Loucy (cell line): ENCODE results near the gene DCST1.

Experiments used
- H2AFZ ChIP-seq: fragments of 200-600 bp; sonication (generic); 2 replicates; pipeline ENCODE4 v1.6.0; 2016; ENCODE audit warnings: antibody characterized with exemption, mild to moderate bottlenecking, low read length, moderate library complexity
- H3F3A ChIP-seq: fragments of 200-600 bp; 2 replicates; pipeline ENCODE4 v1.6.0; 2016; ENCODE audit warnings: antibody characterized with exemption, low read depth, mild to moderate bottlenecking
- H3K27me3 ChIP-seq: fragments of 200-600 bp; sonication (generic); 2 replicates; pipeline ENCODE4 v1.6.1; 2014; ENCODE audit warnings: low read length, mild to moderate bottlenecking; ENCODE audit not compliant: insufficient read depth, poor library complexity, severe bottlenecking
- H3K36me3 ChIP-seq: fragments of 200-600 bp; sonication (generic); 2 replicates; pipeline ENCODE4 v1.6.1; 2016; ENCODE audit warnings: low read length; ENCODE audit not compliant: insufficient read depth
- H3K4me1 ChIP-seq: fragments of 200-600 bp; sonication (generic); 2 replicates; pipeline ENCODE4 v1.5.1; 2014; ENCODE audit warnings: low read length, mild to moderate bottlenecking; ENCODE audit not compliant: insufficient read depth, poor library complexity, severe bottlenecking
- H3K4me2 ChIP-seq: fragments of 200-600 bp; sonication (generic); 2 replicates; pipeline ENCODE4 v1.6.0; 2014; ENCODE audit warnings: antibody characterized with exemption, low read length, low read depth, mild to moderate bottlenecking; ENCODE audit not compliant: poor library complexity, severe bottlenecking
- H3K4me3 ChIP-seq: fragments of 200-600 bp; sonication (generic); 2 replicates; pipeline ENCODE4 v1.5.1; 2014; ENCODE audit warnings: low read length, mild to moderate bottlenecking, mixed read lengths; ENCODE audit not compliant: poor library complexity, severe bottlenecking
- H3K79me2 ChIP-seq: fragments of 200-600 bp; sonication (generic); 2 replicates; pipeline ENCODE4 v1.6.1; 2014; ENCODE audit warnings: low read length; ENCODE audit not compliant: insufficient read depth
- H3K9ac ChIP-seq: fragments of 200-600 bp; sonication (generic); 2 replicates; pipeline ENCODE4 v1.6.0; 2014; ENCODE audit warnings: mild to moderate bottlenecking, low read depth, low read length, moderate library complexity; ENCODE audit not compliant: poor library complexity, severe bottlenecking
- H3K9me2 ChIP-seq: fragments of 200-600 bp; sonication (generic); replicated peaks from 2 replicates; pipeline ENCODE4 v1.6.1; 2016; ENCODE audit warnings: low read depth, low read length, mixed read lengths
- H3K9me3 ChIP-seq: fragments of 200-600 bp; sonication (generic); 2 replicates; pipeline ENCODE4 v1.6.1; 2014; ENCODE audit warnings: mild to moderate bottlenecking, antibody characterized with exemption, low read length, low read depth; ENCODE audit not compliant: insufficient read depth
- H4K20me1 ChIP-seq: fragments of 200-600 bp; sonication (generic); 2 replicates; pipeline ENCODE4 v1.6.0; 2014; ENCODE audit warnings: antibody characterized with exemption, low read length, mild to moderate bottlenecking; ENCODE audit not compliant: insufficient read depth, poor library complexity, severe bottlenecking
- CTCF ChIP-seq: fragments of 200-600 bp; sonication (generic); conservative IDR thresholded peaks from 2 replicates; pipeline ENCODE4 v1.5.1; 2014; ENCODE audit warnings: mild to moderate bottlenecking, antibody characterized with exemption, low read length
- EZH2phosphoT487 ChIP-seq: fragments of 200-600 bp; IDR thresholded peaks from 2 replicates; pipeline ENCODE4 v1.6.1; 2018; ENCODE audit warnings: antibody characterized with exemption, mild to moderate bottlenecking, moderate library complexity, borderline replicate concordance

Gene DCST1

GRCh38 chr1:155083865-155084721, 50.5 kb downstream of the DCST1 start:
- Histone ChIP-seq H3K4me1 (peaks cover 41% of the 10 kb centered on the region), H3K9me3 (no peaks in the 10 kb centered on the region), H3K79me2 (peaks cover 9% of the 10 kb centered on the region; the same call in 1 of the 2 replicates), H3K36me3 (no peaks in the 10 kb centered on the region), H3K9me2 (no peaks in the 10 kb centered on the region), H4K20me1 (peaks cover 5% of the 10 kb centered on the region), H3K4me3 (peak overlapping the region; percentile 82), H3K4me2 (peak overlapping the region; percentile 78), H3F3A (peaks cover 13% of the 10 kb centered on the region; the same call in 1 of the 2 replicates), H3K9ac (no peak overlapping the region), H3K27me3 (no peaks in the 10 kb centered on the region), H2AFZ (no peak overlapping the region)
- TF ChIP-seq CTCF (peak; percentile 57), EZH2phosphoT487 (no peak)

- H3K9ac ChIP-seq = peak overlapping the region; percentile 79
- H3K27me3 ChIP-seq = no peaks in the 10 kb centered on the region
- H3K4me2 ChIP-seq = peak overlapping the region; percentile 100
- TF ChIP-seq CTCF (peak; percentile 84), EZH2phosphoT487 (no peak)
- H3K9me2 ChIP-seq = no peaks in the 10 kb centered on the region
- H3K4me1 ChIP-seq = peaks cover 40% of the 10 kb centered on the region
- H4K20me1 ChIP-seq = peaks cover 5% of the 10 kb centered on the region
- peaks cover 13% of the 10 kb centered on the region; the same call in 1 of the 2 replicates for H3F3A ChIP-seq
- H3K9me3 ChIP-seq = no peaks in the 10 kb centered on the region
- H3K36me3 ChIP-seq = no peaks in the 10 kb centered on the region
- peaks cover 9% of the 10 kb centered on the region; the same call in 1 of the 2 replicates for H3K79me2 ChIP-seq
- H2AFZ ChIP-seq = peak overlapping the region; percentile 98
- peak overlapping the region; percentile 82 for H3K4me3 ChIP-seq
Observed at GRCh38 chr1:155084722-155085503, 51.3 kb downstream of the DCST1 start.

- peaks cover 9% of the 10 kb centered on the region; the same call in 1 of the 2 replicates for H3K79me2 ChIP-seq
- H3K4me3 ChIP-seq = peak overlapping the region; percentile 82
- peak overlapping the region; percentile 98 for H2AFZ ChIP-seq
- no peaks in the 10 kb centered on the region for H3K36me3 ChIP-seq
- peak overlapping the region; percentile 100 for H3K4me2 ChIP-seq
- H3K27me3 ChIP-seq = no peaks in the 10 kb centered on the region
- no peaks in the 10 kb centered on the region for H3K9me3 ChIP-seq
- peaks cover 13% of the 10 kb centered on the region; the same call in 1 of the 2 replicates for H3F3A ChIP-seq
- H3K9me2 ChIP-seq = no peaks in the 10 kb centered on the region
- H4K20me1 ChIP-seq = peaks cover 5% of the 10 kb centered on the region
- H3K9ac ChIP-seq = peak overlapping the region; percentile 79
- H3K4me1 ChIP-seq = peaks cover 33% of the 10 kb centered on the region
- TF ChIP-seq CTCF (no peak), EZH2phosphoT487 (no peak)
Observed at GRCh38 chr1:155085504-155086127, 52.0 kb downstream of the DCST1 start.
